Ovary (tissue), 9 donors: ENCODE measurements around the gene SLC25A30. TPM values are rescaled to one million over a fixed set of nuclear protein-coding genes. Genes with fewer than 3 reads are reported as not detected.
"Not testable (repeated sequence)": the region's sequence is repeated elsewhere in the genome, so short reads cannot be mapped to it uniquely, and the experiment has no call there.

ENCODE experiments used
- DNase-seq, 5 donors: peaks; one replicate each; pipeline ENCODE4 v3.0.0-alpha.2; 2019 to 2020
- H3K27ac ChIP-seq, 2 donors: fragments of 200-600 bp; one replicate each; pipeline versions ENCODE4 v1.5.1 to v1.8.0; 2019 to 2022
- H3K27me3 ChIP-seq: fragments of 200-600 bp; one replicate; pipeline ENCODE4 v1.8.0; 2022
- H3K36me3 ChIP-seq: fragments of 200-600 bp; sonication (generic); one replicate; pipeline ENCODE4 v1.5.1; 2019
- H3K4me1 ChIP-seq: one replicate; pipeline ENCODE4 v1.8.1; 2013; ENCODE audit warnings: mild to moderate bottlenecking, moderate library complexity; ENCODE audit not compliant: insufficient read depth
- H3K4me3 ChIP-seq: fragments of 200-600 bp; sonication (generic); one replicate; pipeline ENCODE4 v1.5.1; 2017
- H3K9me3 ChIP-seq, 2 donors: fragments of 200-600 bp in 1 of 2; sonication (generic) in 1 of 2; one replicate each; pipeline versions ENCODE4 v1.5.1 to v1.8.1; 2013 to 2019; ENCODE audit warnings: mild to moderate bottlenecking in 1 of 2, moderate library complexity in 1 of 2
- CTCF ChIP-seq, 3 donors: fragments of 450-650 bp in 2 of 3; fragments of 200-600 bp in 1 of 3; IDR thresholded peaks; one replicate each; pipeline versions ENCODE4 v1.5.1 to v1.8.0; 2016 to 2022; ENCODE audit warnings: antibody characterized with exemption in 3 of 3, mild to moderate bottlenecking in 1 of 3
- EP300 ChIP-seq: sonication (generic); formaldehyde crosslinking; IDR thresholded peaks from one replicate; pipeline ENCODE4 v1.6.1; 2017; ENCODE audit warnings: antibody characterized with exemption
- POLR2A ChIP-seq: fragments of 450-650 bp; IDR thresholded peaks from one replicate; pipeline ENCODE4 v1.6.1; 2017; ENCODE audit warnings: antibody characterized with exemption, mild to moderate bottlenecking, moderate library complexity
- WGBS, 3 donors: extraction: QIAGEN DNeasy Blood & Tissue Kit in 1 of 3; methylation state at CpG; one replicate each; pipeline versions ENCODE4 v1.1.5 to v1.1.7; 2013 to 2017; 5-methylcytosine and 5-hydroxymethylcytosine counted together
- intact Hi-C, 4 donors: fragments of 100-400 bp; cut with DNase I; formaldehyde crosslinking; loops; one replicate each; pipeline versions ENCODE4 v1.11.0 to v1.15.1; 2022 to 2023
- polyA plus RNA-seq, 2 donors: library from polyadenylated mRNA; stranded (reverse); fragments of 200-250 nt in 1 of 2; fragments of 350-450 nt in 1 of 2; fragmentation: Illumina TruSeq in 1 of 2; extraction: RNeasy Lipid Tissue Mini Kit (QIAGEN cat#74804) in 1 of 2; gene quantifications; one replicate each; pipeline ENCODE4 v1.2.3, GENCODE V29; 2013 to 2014
- total RNA-seq, 7 donors: library from RNA; depleted of rRNA in 2 of 7; stranded (reverse); fragments of >200 nt in 2 of 7; fragmentation: NEBNext Ultra II Directional in 3 of 7; extraction: Animal tissue kit (Norgen Biotek cat#: 25700) in 3 of 7; gene quantifications; one replicate each; pipeline versions ENCODE4 v1.1.0 to v1.2.4, GENCODE V29; 2016 to 2023
- donor health status: DM: no; HTN: no; CAD: no; lungs with moderate emphysema.
- donor health status: DM: no; HTN: no; CAD: no.
- donor health status: Bipolar disorder and iron deficiency.
- donor health status: DM: yes; HTN: yes; CAD: no.
- donor health status: DM: no; HTN: no; CAD: no.
- donor health status: DM: yes; HTN: yes; CAD: no.

Gene SLC25A30
- total and polyA plus RNA-seq, 9 donors: 10.7 to 33.4 (median 22.8) TPM

GRCh38 chr13:45352031-45352430 lies 66.1 kb downstream of the SLC25A30 start:
- intact Hi-C loops: no loop called here
- H3K9me3 ChIP-seq: no peaks in the 10 kb centered on the region
- H3K27me3 ChIP-seq: no peaks in the 10 kb centered on the region
- WGBS, 3 donors: 84 to 92% (median 87%) methylated on average over 10 of the region's 10 CpGs
- TF ChIP-seq EP300 (no peak), CTCF (IDR thresholded peaks at IDR 0.05) (no peak), POLR2A (no peak)
- H3K36me3 ChIP-seq: no peaks in the 10 kb centered on the region
- DNase-seq: no peak
- H3K4me1 ChIP-seq: no peaks in the 10 kb centered on the region
- no peak overlapping the region for H3K27ac ChIP-seq
- no peak overlapping the region for H3K4me3 ChIP-seq

- no peak overlapping the region for H3K27ac ChIP-seq
- H3K36me3 ChIP-seq: no peaks in the 10 kb centered on the region
- TF ChIP-seq CTCF (IDR thresholded peaks at IDR 0.05) (no peak), POLR2A (no peak), EP300 (no peak)
- H3K4me3 ChIP-seq: no peak overlapping the region
- H3K9me3 ChIP-seq: no peaks in the 10 kb centered on the region
- no peak for DNase-seq
- no peaks in the 10 kb centered on the region for H3K27me3 ChIP-seq
- H3K4me1 ChIP-seq: no peaks in the 10 kb centered on the region
- 94 to 97% (median 96%) methylated on average over 8 of the region's 8 CpGs for WGBS, 3 donors
- intact Hi-C loops: no loop called here
Measured at GRCh38 chr13:45350152-45350551, 68.0 kb downstream of the SLC25A30 start.

- no peak for TF ChIP-seq EP300
- no peak for TF ChIP-seq POLR2A
- no peak for TF ChIP-seq CTCF (IDR thresholded peaks at IDR 0.05)
- WGBS, 3 donors: 55 to 63% (median 61%) methylated on average over 2 of the region's 2 CpGs
- Histone ChIP-seq H3K9me3 (no peaks in the 10 kb centered on the region), H3K4me1 (no peaks in the 10 kb centered on the region), H3K4me3 (no peak overlapping the region), H3K27me3 (no peaks in the 10 kb centered on the region), H3K27ac (no peak overlapping the region), H3K36me3 (no peaks in the 10 kb centered on the region)
- intact Hi-C loops: no loop called here
- DNase-seq: no peak
Measured at GRCh38 chr13:45349438-45349837, 68.7 kb downstream of the SLC25A30 start.

GRCh38 chr13:45344064-45344463 lies 74.1 kb downstream of the SLC25A30 start:
- intact Hi-C loops, H3K36me3 ChIP-seq: not testable (repeated sequence)
- WGBS, 3 donors: 95% methylated on average over 8 of the region's 8 CpGs

More at GRCh38 chr13:45344064-45344463, 74.1 kb downstream of the SLC25A30 start:
- not testable (repeated sequence) for H3K9me3 ChIP-seq, H3K27ac ChIP-seq, H3K4me3 ChIP-seq, DNase-seq, H3K4me1 ChIP-seq, H3K27me3 ChIP-seq

Other genes with a start within 250 kb of the SLC25A30 start
- gene KCTD4, start 217.3 kb downstream of the SLC25A30 start, total RNA-seq: not detected
- not detected for gene KCTD4, start 217.3 kb downstream of the SLC25A30 start, polyA plus RNA-seq
- gene TPT1, start 77.2 kb downstream of the SLC25A30 start, total RNA-seq: 1,000 to 10,000 TPM; 4,694 to 8,633 (median 7,041) TPM
- gene TPT1, start 77.2 kb downstream of the SLC25A30 start, polyA plus RNA-seq: over 10,000 TPM; 11,087 to 14,373 TPM
- gene COG3, start 46.6 kb upstream of the SLC25A30 start, total RNA-seq: 10 to 100 TPM; 23.9 to 37.3 (median 29.4) TPM
- gene COG3, start 46.6 kb upstream of the SLC25A30 start, polyA plus RNA-seq: 10 to 100 TPM; 17.1 to 18.6 TPM
- not detected for gene ERICH6B, start 197.4 kb upstream of the SLC25A30 start, total RNA-seq
- gene ERICH6B, start 197.4 kb upstream of the SLC25A30 start, polyA plus RNA-seq: not detected